ENCODE measurements around the gene CDK15.
"Not testable (repeated sequence)": the region's sequence is repeated elsewhere in the genome, so short reads cannot be mapped to it uniquely, and the experiment has no call there.

Gene CDK15

DNA sequence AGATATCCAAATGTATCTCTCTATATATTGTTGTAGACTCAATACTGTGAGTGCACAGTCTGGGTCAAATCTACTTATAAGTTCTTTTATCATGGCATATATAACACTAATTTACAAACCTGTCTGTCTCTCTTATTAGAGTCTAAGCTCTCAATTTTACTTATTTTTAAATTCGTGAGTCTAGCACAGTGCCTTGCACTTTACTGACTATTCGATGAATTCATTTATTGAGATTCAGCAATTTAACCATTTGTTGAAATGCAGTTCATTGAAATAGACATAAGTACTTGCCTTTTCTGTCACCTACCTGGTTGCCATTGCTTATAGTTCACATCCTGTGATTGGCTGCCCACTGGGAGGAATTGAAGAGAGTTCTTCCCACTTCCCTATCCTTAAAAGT lies 15.3 kb upstream of the CDK15 start:
- DNase-seq, result no peak

- no peak for DNase-seq
Observed at GRCh38 chr2:201793631-201794030, 12.7 kb upstream of the CDK15 start.

DNA sequence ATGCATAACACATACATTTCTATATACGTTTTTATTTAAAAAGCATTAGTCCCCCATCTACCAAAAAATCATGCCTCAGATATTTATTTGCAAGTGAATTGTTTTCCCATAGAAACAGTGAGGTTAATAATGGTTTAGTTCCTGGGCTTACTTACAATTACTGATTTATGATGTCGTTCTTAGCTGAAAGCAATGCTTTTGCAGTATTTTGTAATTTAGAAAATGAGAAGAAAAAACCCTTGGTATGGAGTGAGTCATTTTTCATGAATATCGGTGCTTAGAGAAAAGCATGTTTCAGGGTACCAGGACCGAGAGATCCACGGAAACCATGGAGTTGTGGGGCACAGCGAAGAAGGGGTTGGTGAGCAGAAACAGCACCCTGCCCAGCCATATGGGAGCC lies 12.0 kb upstream of the CDK15 start:
- DNase-seq, result no peak

- DNase-seq, result no peak
Observed at GRCh38 chr2:201795607-201796477, 10.5 kb upstream of the CDK15 start.

DNA sequence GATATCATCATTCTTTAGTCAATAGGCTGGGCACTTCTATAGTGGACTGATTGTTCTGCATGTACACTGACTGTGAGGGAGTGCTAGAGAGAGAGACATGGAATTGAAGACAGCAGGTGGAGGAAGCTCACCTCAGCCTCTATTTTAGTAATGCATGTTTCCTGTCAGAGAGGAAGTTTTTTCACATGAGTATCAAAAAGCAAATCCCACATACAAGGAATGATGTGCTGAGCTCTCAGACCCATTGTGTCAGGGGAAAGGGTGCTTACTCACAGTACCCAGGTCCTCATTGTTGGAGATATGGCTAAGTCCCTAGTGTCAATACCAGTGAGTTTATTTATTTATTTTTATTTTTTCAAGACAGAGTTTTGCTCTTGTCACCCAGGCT lies 9.9 kb upstream of the CDK15 start:
- DNase-seq, result no peak

DNA sequence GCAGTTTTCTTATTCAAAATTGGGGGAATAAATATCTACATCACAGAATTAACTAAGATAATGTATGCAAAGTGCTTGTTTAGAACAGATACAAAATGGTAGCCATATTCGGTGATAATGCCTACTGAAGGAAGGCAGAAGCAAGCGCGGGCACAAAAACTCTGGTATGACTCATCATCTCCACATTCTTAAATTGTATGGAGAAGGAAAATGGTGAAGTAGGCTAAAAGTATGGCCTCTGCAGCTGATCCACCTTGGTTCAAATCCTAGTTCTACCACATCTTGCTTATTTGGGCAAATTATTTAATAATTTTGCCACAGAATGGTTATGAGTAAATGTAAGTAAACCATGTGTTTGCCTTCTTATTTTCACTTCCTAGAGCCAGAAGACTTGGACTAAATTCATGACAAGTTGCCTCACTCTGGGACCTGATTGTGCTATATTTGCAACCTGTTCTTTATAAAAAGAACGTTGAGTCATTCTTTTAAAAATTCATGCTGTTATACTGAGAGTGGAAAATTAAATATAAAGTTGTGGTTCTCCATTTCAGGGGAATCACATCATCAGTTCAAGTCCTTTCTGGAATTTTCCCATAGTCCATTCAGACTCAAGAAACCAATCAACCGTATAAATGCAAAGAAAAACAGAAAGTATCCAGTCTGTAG lies 9.0 kb upstream of the CDK15 start:
- no peak for DNase-seq

- DNase-seq, result no peak
Observed at GRCh38 chr2:201798252-201798913, 8.0 kb upstream of the CDK15 start.

GRCh38 chr2:201798914-201799285 lies 7.4 kb upstream of the CDK15 start:
- not testable (repeated sequence) for DNase-seq

DNA sequence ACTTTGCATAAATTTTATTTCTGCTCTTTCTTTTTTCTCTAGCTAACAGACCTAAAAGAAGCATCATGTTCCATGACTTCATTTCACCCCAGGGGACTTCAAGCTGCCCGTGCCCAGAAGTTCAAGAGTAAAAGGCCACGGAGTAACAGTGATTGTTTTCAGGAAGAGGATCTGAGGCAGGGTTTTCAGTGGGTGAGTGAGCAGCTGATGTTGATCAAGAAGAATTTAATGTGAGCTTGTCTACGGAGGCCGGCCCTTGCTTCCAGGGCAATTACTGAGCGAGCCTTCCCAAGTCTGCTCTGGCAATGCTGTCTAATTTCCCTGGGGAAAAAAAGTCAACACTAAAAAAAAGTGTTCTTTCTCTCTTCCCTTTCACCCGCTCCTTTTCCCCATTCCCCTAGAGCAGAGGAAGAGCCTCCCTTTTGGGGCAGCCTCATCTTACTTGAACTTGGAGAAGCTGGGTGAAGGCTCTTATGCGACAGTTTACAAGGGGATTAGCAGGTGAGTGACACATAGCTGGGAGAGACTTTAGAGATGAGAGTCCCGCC lies 1.2 kb downstream of the CDK15 start:
- no peak for DNase-seq

DNA sequence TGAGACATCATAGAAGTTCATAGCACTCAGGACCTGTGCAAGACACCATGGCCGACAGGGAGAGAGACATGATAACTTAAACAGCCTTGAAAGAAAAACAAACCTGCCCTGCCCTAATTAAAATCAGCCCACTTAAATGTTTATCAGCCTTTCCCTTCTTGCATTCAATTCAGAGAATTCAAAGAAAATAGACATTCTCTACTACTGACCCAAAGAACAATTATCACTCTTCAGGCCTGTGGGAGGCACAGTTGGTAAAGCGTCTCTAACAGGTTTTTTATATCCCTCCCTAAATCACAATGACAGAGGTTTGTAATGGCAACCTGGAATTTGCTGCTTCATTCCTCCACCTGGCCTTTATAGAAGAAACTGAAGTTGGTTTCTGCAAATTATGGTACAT lies 1.7 kb downstream of the CDK15 start:
- DNase-seq, result no peak

- DNase-seq, result no peak
Observed at GRCh38 chr2:201809633-201810032, 3.3 kb downstream of the CDK15 start.

- not testable (repeated sequence) for DNase-seq
Observed at GRCh38 chr2:201810604-201811003, 4.3 kb downstream of the CDK15 start.

GRCh38 chr2:201813996-201814760 lies 7.8 kb downstream of the CDK15 start:
- no peak for DNase-seq

- DNase-seq, result no peak
Observed at GRCh38 chr2:201816657-201817575, 10.6 kb downstream of the CDK15 start.

GRCh38 chr2:201820383-201821007 lies 14.2 kb downstream of the CDK15 start:
- no peak for DNase-seq

DNA sequence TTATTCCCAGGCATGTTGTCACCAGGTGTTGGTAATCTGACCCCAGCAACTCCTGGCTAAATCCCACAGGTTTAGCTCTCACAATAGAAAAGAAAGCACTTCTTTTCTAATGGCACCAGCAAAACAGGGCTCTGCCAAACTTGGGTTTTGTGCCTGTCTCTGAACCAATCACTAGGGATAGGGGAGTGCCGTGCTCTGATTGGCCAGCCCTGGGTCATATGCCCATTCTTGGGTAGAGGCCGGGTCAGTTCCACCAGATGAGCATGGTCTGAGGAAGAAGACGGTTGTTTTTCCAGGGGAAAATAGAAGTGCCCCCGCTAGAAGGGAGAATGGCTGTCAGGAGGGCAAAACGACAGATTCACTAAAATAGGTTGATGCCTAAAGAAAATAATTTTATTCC lies 14.7 kb downstream of the CDK15 start:
- no peak for DNase-seq

DNA sequence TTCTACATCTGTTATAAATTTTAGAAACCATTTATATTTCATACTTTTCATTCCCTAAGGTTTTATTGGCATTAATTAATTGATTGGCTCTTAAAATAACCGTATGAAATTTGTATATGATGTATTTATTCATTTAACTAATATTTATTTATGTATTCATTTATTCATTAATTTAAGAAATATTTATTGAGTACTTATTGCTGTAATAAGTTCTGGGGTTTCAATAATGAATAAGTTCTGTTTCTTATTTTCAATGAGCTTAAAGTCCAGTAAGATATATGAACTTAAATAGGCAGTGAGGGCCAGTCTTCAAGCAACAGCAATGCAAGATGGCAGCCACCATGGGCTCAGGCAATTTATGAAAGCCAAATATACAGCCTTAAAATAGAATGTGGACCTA lies 17.9 kb downstream of the CDK15 start:
- no peak for DNase-seq

DNA sequence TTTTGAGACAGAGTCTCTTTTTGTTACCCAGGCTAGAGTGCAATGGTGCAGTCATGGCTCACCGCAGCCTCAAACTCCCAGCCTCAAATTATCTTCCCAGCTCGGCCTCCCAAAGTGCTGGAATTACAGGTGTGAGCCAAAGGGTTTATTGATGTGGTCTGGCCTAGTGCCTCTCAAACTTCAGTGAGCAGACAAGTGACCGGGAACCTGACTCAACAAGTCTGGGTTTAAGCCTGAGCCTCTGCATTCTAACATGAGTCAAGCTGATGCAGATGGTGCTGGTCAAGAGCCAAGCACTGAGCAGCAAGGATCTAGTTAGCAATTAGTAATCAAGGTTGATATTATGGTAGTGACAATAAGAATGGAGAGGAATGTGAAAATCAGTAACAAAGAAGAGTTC lies 21.3 kb downstream of the CDK15 start:
- DNase-seq, result no peak

- DNase-seq, result no peak
Observed at GRCh38 chr2:201828220-201828619, 21.9 kb downstream of the CDK15 start.

DNA sequence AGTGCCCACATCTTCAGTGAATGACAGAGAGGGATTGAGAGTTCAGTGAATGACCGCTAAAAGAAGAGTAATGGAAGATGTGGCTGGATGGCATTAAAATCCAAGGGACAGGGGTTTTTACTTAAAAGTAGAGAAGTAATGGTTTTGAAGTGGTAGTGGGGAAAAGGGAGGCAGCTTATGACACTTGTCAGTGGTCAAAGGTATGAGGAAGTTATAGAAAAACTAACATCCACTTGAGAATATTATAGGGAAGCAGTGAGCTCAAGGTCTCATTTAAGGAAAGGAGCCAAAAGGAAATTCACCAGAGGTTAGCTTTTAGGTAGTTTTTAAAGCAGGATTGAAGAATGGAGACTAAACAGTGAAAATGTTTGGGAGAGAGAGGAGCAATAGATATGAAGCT lies 24.3 kb downstream of the CDK15 start:
- DNase-seq, result no peak

- no peak for DNase-seq
Observed at GRCh38 chr2:201831469-201831868, 25.1 kb downstream of the CDK15 start.
